ENCODE results near the gene MAP2K3.
"Not testable (repeated sequence)": the region's sequence is repeated elsewhere in the genome, so short reads cannot be mapped to it uniquely, and the experiment has no call there.

GRCh38 chr17:21347660-21348059 is 63.1 kb downstream of the MAP2K3 start:
- TF ChIP-seq TAF1, POLR2A, POLR2AphosphoS5 (IDR thresholded peaks at IDR 0.05; ENCODE audit: low read depth, low read length): not testable (repeated sequence)

Data from GM12891 (cell line).